Activated T-cell treated with anti-CD3 and anti-CD28 coated beads, Interleukin-2, amount 50 U/mL, for 4 hours (primary cell): ENCODE results near the gene KRT6B. TPM values are rescaled to one million over a fixed set of nuclear protein-coding genes. Genes with fewer than 3 reads are reported as not detected.

Experiments used
- ATAC-seq, 2 donors: fragments of 200-7000 bp; cut with Tn5 transposase; one replicate each; pipeline ENCODE4 v1.10.0; 2021
- DNase-seq: peaks from one replicate; pipeline ENCODE4 v3.0.0-alpha.2; 2020
- H3K27me3 Mint-ChIP-seq: one replicate; pipeline ENCODE4 v1.8.0; 2021; ENCODE audit warnings: low read depth, mixed read lengths
- H3K36me3 Mint-ChIP-seq: one replicate; pipeline ENCODE4 v1.8.0; 2022; ENCODE audit warnings: mixed read lengths; ENCODE audit not compliant: insufficient read depth
- H3K4me1 Mint-ChIP-seq: one replicate; pipeline ENCODE4 v1.8.0; 2021; ENCODE audit warnings: low read depth, mixed read lengths
- H3K4me3 Mint-ChIP-seq: one replicate; pipeline ENCODE4 v1.8.0; 2021; ENCODE audit warnings: mild to moderate bottlenecking, moderate library complexity, mixed read lengths
- H3K9me3 Mint-ChIP-seq: one replicate; pipeline ENCODE4 v1.8.0; 2021; ENCODE audit warnings: mixed read lengths
- total RNA-seq, 3 donors: library from RNA; stranded (reverse); gene quantifications; one replicate each; pipeline ENCODE4 v1.2.1, GENCODE V29; 2021

The KRT6B gene
- total RNA-seq, 3 donors from 2014 or later: not detected

DNA sequence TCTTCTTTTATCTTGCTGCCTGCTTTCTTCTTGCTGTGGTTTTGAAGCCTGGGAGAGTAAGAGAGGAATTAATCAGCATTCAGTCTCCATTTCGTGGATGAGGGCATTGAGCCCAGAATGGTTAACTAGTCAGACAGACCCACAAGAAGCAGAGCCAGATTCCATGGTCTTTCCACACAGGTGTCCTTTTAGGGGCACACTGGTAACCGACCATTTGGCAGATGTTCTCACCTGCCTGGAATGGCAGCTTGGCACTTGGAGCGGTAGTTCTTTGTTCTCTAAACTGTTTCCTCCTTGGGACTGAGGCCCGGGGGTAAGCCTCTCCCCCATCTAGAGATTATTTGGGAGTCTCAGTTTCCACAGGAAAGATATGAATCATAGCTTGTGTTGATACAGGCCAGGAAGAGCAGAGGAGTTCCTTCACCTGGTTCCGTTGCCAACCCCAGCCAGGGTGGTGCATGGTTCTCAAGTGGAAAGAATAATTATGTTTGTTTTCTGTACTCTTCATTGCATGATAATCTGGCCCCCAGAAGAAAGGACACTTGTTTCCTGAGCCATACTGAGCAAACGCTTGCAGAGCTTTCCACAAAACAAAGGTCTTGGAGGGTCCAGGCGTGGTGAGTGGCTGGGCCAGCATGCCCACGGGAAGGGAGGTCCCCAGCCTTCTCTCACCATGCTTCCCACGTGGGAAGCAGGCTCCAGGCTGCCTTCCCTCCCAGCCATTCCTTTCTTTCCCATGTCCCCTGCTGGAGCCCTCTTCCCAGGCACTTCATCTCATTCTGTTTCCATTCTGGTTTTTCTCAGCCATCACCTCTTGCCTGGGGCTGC is 15.7 kb downstream of the KRT6B start:
- Mint-ChIP-seq H3K9me3 (no peaks in the 10 kb centered on the region), H3K4me1 (no peaks in the 10 kb centered on the region), H3K27me3 (peaks cover 38% of the 10 kb centered on the region), H3K4me3 (no peak overlapping the region), H3K36me3 (no peaks in the 10 kb centered on the region)
- DNase-seq (no peak), ATAC-seq (no peak)

- DNase-seq: no peak
- no peak overlapping the region for H3K4me3 Mint-ChIP-seq
Observed at GRCh38 chr12:52435659-52435999, 16.3 kb downstream of the KRT6B start.

GRCh38 chr12:52434760-52435530 is 17.0 kb downstream of the KRT6B start:
- Mint-ChIP-seq H3K4me3 (no peak overlapping the region), H3K9me3 (no peaks in the 10 kb centered on the region), H3K36me3 (no peaks in the 10 kb centered on the region), H3K4me1 (no peaks in the 10 kb centered on the region), H3K27me3 (peaks cover 37% of the 10 kb centered on the region)
- ATAC-seq: no peak
- DNase-seq: no peak

More at GRCh38 chr12:52435659-52435999, 16.3 kb downstream of the KRT6B start:
- no peaks in the 10 kb centered on the region for H3K4me1 Mint-ChIP-seq
- no peak for ATAC-seq
- H3K36me3 Mint-ChIP-seq: no peaks in the 10 kb centered on the region
- no peaks in the 10 kb centered on the region for H3K9me3 Mint-ChIP-seq
- peaks cover 35% of the 10 kb centered on the region for H3K27me3 Mint-ChIP-seq

GRCh38 chr12:52434081-52434733 is 17.7 kb downstream of the KRT6B start, which contains the start of gene KRT75:
Gene KRT75, minus strand, starts transcription at chr12:52434371. Its CDS starts 67 bp downstream, at chr12:52434304.
- Mint-ChIP-seq H3K4me3 (no peak within 1 kb of the TSS), H3K27me3 (peaks cover 37% of the 10 kb centered on the region), H3K36me3 (no peaks in the 10 kb centered on the region), H3K4me1 (no peaks in the 10 kb centered on the region), H3K9me3 (no peaks in the 10 kb centered on the region)
- ATAC-seq (no peak), DNase-seq (no peak)

DNA sequence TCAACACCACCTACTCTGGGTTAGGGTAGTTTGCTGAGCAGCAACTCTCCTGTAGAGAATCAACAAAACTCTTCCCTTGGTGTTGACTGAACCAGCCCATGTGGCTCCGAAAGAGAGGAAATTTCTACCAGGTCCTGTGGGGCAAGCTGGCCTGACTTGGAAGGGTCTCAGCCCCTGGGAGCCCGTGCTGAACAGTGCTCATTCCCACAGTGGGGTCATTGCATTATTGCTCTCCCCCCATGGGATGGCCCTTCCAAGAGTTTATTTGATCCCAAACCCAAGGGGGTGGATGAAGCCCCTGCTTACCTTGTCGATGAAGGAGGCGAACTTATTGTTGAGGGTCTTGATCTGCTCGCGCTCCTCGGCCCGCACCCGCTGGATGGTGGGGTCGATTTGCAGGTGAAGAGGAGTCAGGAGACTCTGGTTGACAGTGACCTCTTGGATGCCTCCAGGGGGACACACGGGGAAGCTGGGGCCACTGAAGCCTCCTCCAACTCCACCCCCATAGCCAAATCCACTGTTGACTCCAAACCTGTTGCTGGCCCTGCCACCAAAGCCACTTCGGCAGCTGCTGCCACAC is 18.4 kb downstream of the KRT6B start:
- Mint-ChIP-seq H3K4me1 (no peaks in the 10 kb centered on the region), H3K36me3 (no peaks in the 10 kb centered on the region), H3K4me3 (no peak overlapping the region), H3K27me3 (peaks cover 42% of the 10 kb centered on the region), H3K9me3 (no peaks in the 10 kb centered on the region)
- DNase-seq (no peak), ATAC-seq (no peak)

GRCh38 chr12:52432559-52433207 is 19.3 kb downstream of the KRT6B start:
- Mint-ChIP-seq H3K36me3 (no peaks in the 10 kb centered on the region), H3K4me1 (no peaks in the 10 kb centered on the region), H3K4me3 (no peak overlapping the region), H3K9me3 (no peaks in the 10 kb centered on the region), H3K27me3 (peaks cover 42% of the 10 kb centered on the region)
- no peak for ATAC-seq
- DNase-seq: no peak

DNA sequence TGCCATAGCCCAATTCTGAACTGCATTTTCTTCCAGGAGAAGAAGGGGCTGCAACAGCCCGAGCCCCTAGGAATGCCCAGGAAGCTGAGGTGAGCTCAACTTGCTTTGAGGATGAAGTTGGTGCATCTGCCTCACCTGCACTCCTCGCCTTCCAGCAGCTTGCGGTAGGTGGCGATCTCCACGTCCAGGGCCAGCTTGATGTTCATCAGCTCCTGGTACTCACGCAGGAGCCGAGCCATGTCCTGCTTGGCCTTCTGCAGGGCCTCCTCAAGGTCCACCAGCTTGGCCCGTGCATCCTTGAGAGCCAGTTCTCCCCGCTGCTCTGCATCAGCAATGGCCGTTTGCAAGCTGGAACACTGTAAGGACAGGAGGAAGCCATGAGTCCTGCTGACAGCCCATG is 23.8 kb downstream of the KRT6B start:
- Mint-ChIP-seq H3K27me3 (peaks cover 32% of the 10 kb centered on the region), H3K9me3 (no peaks in the 10 kb centered on the region), H3K4me3 (no peak overlapping the region), H3K36me3 (no peaks in the 10 kb centered on the region), H3K4me1 (no peaks in the 10 kb centered on the region)
- ATAC-seq: no peak
- DNase-seq: no peak

GRCh38 chr12:52427083-52427482 is 24.9 kb downstream of the KRT6B start:
- Mint-ChIP-seq H3K4me1 (no peaks in the 10 kb centered on the region), H3K4me3 (no peak overlapping the region), H3K9me3 (no peaks in the 10 kb centered on the region), H3K27me3 (peaks cover 33% of the 10 kb centered on the region), H3K36me3 (no peaks in the 10 kb centered on the region)
- no peak for ATAC-seq
- no peak for DNase-seq

DNA sequence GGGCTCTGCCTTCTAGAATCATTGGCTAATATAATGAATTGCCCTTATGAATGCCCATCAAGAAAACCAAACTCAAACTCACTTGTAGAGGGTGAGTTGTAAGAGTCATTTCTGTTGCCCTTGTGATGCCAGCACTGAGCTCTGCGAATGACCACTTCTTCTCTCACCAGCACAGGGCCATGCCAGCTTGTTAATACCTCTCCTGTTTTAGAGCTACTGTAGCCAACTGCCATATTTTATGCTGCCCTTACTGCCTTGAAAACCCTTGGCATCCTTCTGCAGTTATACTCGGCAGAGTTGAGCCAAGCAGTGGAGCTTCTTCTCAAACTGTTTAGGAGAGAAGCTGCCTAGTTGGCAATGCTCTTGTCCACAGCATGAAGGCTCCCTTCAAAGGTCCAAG is 25.9 kb downstream of the KRT6B start:
- no peaks in the 10 kb centered on the region for H3K4me1 Mint-ChIP-seq
- no peaks in the 10 kb centered on the region for H3K36me3 Mint-ChIP-seq
- no peak overlapping the region for H3K4me3 Mint-ChIP-seq
- H3K9me3 Mint-ChIP-seq: no peaks in the 10 kb centered on the region
- ATAC-seq (no peak), DNase-seq (no peak)
- H3K27me3 Mint-ChIP-seq: peaks cover 32% of the 10 kb centered on the region

GRCh38 chr12:52425466-52425865 is 26.5 kb downstream of the KRT6B start:
- Mint-ChIP-seq H3K9me3 (no peaks in the 10 kb centered on the region), H3K4me3 (no peak overlapping the region), H3K36me3 (no peaks in the 10 kb centered on the region), H3K27me3 (peaks cover 27% of the 10 kb centered on the region), H3K4me1 (no peaks in the 10 kb centered on the region)
- ATAC-seq (no peak), DNase-seq (no peak)

GRCh38 chr12:52423661-52424500 is 28.1 kb downstream of the KRT6B start:
- DNase-seq: no peak
- no peaks in the 10 kb centered on the region for H3K9me3 Mint-ChIP-seq
- H3K4me1 Mint-ChIP-seq: no peaks in the 10 kb centered on the region

DNA sequence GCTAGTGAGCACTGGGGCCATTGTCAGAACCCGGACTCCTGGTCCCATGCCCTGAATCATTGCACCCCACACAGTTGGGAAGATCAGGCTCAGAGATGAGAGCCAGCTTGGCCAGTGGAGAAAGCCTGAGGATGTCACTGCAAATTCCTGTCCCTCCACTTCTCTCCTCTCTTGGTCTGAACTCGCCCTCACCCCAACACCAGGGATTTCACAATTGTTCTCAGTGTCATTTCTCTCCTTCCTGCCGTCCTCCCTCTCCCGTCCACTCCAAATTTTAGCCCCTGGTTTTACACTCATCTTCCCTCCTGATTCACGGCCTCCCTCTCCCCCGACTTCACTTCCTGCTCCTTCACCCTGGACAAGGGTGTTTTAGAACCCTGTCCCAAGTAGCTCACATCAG is 28.9 kb downstream of the KRT6B start:
- Mint-ChIP-seq H3K9me3 (no peaks in the 10 kb centered on the region), H3K27me3 (peaks cover 15% of the 10 kb centered on the region), H3K4me3 (no peak overlapping the region), H3K4me1 (no peaks in the 10 kb centered on the region), H3K36me3 (no peaks in the 10 kb centered on the region)
- ATAC-seq: no peak
- no peak for DNase-seq

More at GRCh38 chr12:52423661-52424500, 28.1 kb downstream of the KRT6B start:
- Mint-ChIP-seq H3K27me3 (peaks cover 16% of the 10 kb centered on the region), H3K4me3 (no peak overlapping the region), H3K36me3 (no peaks in the 10 kb centered on the region)
- no peak for ATAC-seq

DNA sequence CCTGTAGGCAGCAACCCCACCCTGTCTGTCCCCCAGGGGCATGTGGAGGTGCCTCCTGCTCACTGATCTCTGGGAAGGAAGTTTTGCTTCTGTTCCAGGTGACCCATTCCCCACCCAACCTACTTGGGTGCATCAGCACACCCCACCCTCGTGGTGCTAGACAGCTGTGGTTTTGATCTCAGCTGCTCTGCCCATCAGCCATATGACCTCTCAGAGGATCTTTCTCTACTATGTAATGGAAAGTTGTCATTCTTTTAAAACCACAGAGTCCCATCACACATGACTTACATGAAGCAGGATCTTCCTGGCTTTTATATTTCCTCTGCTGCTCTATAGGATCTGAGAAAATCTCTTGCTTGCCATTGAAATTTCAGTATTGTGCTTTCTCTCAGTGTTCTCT is 32.3 kb downstream of the KRT6B start:
- Mint-ChIP-seq H3K9me3 (no peaks in the 10 kb centered on the region), H3K27me3 (peaks cover 11% of the 10 kb centered on the region), H3K36me3 (no peaks in the 10 kb centered on the region), H3K4me1 (no peaks in the 10 kb centered on the region), H3K4me3 (no peak overlapping the region)
- no peak for DNase-seq
- ATAC-seq: no peak
